GM10248 (cell line): ENCODE data around the gene ERVH48-1.
"Not testable (repeated sequence)": the region's sequence is repeated elsewhere in the genome, so short reads cannot be mapped to it uniquely, and the experiment has no call there.

Source experiments
- CTCF ChIA-PET: fragments of 300-600 bp; sonication (Branson Sonifier 250); formaldehyde crosslinking; extraction: SDS; loops from one replicate; lab custom pipeline; 2021; ENCODE audit warnings: antibody characterized with exemption; lab: Yijun Ruan, JAX
- POLR2A ChIA-PET: fragments of 350-650 bp; sonication (Branson Sonifier 250); formaldehyde crosslinking; extraction: SDS; loops from one replicate; lab custom pipeline; 2020; ENCODE audit warnings: antibody characterized with exemption; lab: Yijun Ruan, JAX
- DNase-seq: peaks from one replicate; pipeline ENCODE4 v3.0.0; 2012; ENCODE audit errors: extremely low spot score
- TF ChIP-seq, protein P1 (sequence below): IDR thresholded peaks from 2 replicates; pipeline ENCODE4 v1.5.1; 2012; ENCODE audit warnings: mild to moderate bottlenecking, low read depth; ENCODE audit errors: extremely low read depth, missing control alignments, control extremely low read depth

The ERVH48-1 gene

DNA sequence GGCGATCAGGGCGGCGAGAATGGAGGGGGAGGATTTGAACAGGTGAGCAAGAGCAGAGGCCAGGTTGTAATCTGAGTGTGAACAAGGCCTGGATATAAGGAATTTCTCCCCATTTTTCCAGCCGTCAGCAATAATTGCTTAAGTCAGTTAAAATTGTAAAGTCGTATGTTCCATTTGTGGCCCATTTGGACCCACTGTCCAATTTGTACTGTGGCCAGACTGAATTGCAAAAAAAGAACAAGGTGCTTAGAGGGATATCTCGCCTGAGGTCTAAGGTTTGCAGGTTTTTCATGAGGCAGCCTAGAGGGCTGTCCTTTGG, 1.0 kb downstream of the ERVH48-1 start:
- TF ChIP-seq, protein P1, sequence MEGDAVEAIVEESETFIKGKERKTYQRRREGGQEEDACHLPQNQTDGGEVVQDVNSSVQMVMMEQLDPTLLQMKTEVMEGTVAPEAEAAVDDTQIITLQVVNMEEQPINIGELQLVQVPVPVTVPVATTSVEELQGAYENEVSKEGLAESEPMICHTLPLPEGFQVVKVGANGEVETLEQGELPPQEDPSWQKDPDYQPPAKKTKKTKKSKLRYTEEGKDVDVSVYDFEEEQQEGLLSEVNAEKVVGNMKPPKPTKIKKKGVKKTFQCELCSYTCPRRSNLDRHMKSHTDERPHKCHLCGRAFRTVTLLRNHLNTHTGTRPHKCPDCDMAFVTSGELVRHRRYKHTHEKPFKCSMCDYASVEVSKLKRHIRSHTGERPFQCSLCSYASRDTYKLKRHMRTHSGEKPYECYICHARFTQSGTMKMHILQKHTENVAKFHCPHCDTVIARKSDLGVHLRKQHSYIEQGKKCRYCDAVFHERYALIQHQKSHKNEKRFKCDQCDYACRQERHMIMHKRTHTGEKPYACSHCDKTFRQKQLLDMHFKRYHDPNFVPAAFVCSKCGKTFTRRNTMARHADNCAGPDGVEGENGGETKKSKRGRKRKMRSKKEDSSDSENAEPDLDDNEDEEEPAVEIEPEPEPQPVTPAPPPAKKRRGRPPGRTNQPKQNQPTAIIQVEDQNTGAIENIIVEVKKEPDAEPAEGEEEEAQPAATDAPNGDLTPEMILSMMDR = no peak
- no peak for DNase-seq
- POLR2A ChIA-PET = no interaction called here
- CTCF ChIA-PET = interaction anchor here (0.8 kb wide), 1 partner anchor 49 kb away, joined by 3 read pairs; no protein-coding TSS in a partner anchor

DNA sequence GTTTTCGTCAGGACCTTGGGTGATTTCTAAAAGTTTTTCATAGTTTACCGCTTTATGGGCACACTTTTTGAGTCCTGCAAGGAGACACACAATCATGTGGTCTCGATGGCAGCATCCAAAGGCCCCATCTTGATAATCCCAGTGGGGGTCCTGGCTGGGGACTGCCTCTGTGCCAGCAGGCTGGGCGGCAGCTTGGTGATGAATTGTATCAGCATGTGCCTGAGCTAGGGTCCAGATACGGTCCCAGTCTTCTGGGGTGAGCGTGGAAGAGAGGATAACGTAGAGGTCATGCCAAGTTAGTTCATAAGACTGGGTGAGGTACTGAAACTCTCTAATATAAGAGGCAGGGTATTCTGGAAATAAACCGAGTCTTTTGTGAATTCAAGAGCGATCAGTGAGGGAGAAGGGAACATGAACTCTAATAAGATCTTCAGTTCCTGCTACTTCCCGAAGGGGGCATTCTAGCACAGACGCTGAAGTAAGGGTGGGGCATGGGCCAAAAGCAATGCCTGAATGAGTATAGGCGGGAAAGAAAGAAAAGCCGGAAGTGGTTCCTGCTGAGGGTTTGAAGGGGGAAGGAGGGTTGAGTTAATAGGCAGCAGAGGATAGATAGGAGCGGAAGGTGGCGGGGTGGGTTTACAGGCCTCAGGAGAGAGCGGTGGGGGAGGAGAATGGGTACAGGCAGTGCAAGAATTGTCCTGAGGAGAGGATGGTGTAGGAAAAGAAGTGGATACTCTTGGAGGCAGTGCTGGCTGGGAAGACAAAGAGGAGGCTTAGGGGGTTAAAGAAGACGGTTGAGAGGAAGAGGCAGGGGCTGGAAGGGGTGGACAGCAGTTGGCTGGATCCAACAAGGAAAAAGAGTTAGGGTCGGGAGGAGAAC, 1.6 kb downstream of the ERVH48-1 start:
- ChIA-PET POLR2A (interaction anchor here (0.6 kb wide), 1 partner anchor 50 kb away, joined by 3 read pairs; no protein-coding TSS in a partner anchor), CTCF (interaction anchor here (0.9 to 1.4 kb wide), 3 partner anchors 10 to 31 kb away, joined by 3 to 5 read pairs (median 3); partner anchors contain the start of gene NDUFV3)
- TF ChIP-seq, protein P1 = peak; percentile 63
- peak; percentile 86 for DNase-seq

GRCh38 chr21:42922918-42923317, 2.5 kb downstream of the ERVH48-1 start:
- CTCF ChIA-PET = interaction anchor here (0.9 to 1.4 kb wide), 3 partner anchors 9 to 30 kb away, joined by 3 to 5 read pairs (median 3); partner anchors contain the start of gene NDUFV3
- DNase-seq = no peak
- POLR2A ChIA-PET = interaction anchor here (0.6 kb wide), 1 partner anchor 51 kb away, joined by 3 read pairs; no protein-coding TSS in a partner anchor
- TF ChIP-seq, protein P1 = no peak

DNA sequence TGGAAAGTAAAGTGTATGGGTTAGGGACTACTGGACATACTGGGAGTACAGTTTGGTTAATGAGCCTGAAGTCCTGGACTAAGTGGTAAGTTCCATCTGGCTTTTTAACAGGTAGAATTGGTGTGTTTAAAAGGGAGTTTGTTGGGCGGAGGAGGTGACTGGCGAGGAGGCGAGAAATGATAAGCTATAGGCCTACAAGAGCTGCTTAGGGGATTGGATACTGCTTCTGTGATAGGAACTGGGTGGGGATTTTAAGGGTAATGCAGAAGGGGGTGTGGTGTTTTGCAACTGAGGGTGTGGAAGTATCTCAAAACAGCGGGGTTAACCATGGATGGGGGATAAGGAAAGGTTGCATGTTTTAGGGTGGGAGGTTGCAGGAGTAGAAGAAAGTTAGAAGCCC, 3.5 kb downstream of the ERVH48-1 start:
- no peak for DNase-seq
- TF ChIP-seq, protein P1 = no peak
- CTCF ChIA-PET = no interaction called here
- POLR2A ChIA-PET = no interaction called here

DNA sequence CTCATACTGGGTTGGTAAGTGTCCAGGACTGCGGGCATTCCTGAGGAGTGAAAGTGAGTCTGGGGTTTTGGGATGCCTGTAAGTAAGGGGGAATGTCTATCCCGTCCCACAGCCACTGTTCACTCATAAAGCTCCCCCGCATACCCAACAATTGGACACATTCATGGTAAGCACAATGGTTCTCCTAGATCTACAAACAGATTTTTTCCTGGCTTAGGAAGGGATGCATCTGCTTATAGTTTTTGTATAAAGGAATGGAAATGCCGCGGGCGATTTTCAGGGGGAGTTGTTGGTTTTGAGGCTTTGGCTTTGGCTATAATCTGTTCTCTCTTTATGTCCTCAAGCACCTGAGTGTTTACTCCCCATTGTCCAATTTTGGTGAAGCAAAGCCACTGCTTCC, 7.1 kb downstream of the ERVH48-1 start:
- TF ChIP-seq, protein P1 = no peak
- CTCF ChIA-PET = interaction anchor here (1.0 kb wide), 1 partner anchor 12 kb away, joined by 3 read pairs; no protein-coding TSS in a partner anchor
- POLR2A ChIA-PET = no interaction called here
- no peak for DNase-seq

DNA sequence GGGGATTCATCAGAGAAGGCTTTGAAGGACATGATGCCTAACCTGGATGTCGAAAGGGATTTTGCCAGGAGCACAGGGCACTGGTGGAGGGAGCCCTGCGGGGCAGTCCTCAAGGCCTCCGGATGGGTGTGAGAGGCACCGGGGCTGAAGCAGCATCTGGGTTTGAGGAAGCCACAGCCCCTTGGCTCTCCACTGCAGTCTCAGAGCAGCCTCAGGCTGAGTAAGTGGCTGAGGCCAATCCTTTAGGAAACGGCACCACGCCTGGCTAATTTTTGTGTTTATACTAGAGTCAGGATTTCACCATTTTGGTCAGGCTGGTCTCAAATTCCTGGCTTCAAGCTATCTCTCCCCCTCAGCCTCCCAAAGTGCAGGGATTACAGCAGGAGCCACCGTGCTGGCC, 12.0 kb downstream of the ERVH48-1 start:
- TF ChIP-seq, protein P1 = no peak
- ChIA-PET CTCF (interaction anchor here (1.5 kb wide), 1 partner anchor 10 kb away, joined by 3 read pairs; no protein-coding TSS in a partner anchor), POLR2A (no interaction called here)
- DNase-seq = no peak

DNA sequence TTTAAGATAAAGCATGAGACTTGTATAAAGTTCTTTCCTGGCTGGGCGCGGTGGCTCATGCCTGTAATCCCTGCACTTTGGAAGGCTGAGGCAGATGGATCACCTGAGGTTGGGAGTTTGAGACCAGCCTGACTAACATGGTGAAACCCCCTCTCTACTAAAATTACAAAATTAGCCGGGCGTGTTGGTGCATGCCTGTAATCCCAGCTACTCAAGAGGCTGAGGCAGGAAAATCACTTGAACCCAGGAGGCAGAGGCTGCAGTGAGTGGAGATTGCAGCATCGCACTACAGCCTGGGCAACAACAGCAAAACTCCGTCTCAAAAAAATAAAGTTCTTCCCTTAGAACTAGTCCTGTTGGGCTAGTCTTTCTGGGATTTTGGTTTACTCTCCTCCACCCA, 13.5 kb downstream of the ERVH48-1 start:
- DNase-seq, POLR2A ChIA-PET: not testable (repeated sequence)
- CTCF ChIA-PET = interaction anchor here (1.2 kb wide), 1 partner anchor 11 kb away, joined by 3 read pairs; no protein-coding TSS in a partner anchor

- POLR2A ChIA-PET, DNase-seq: not testable (repeated sequence)
- CTCF ChIA-PET = interaction anchor here (1.2 kb wide), 1 partner anchor 12 kb away, joined by 3 read pairs; no protein-coding TSS in a partner anchor
Measured at GRCh38 chr21:42908484-42908883, 16.9 kb downstream of the ERVH48-1 start.
